ENCODE results near the gene TGIF2. TPM values are rescaled to one million over a fixed set of nuclear protein-coding genes. Genes with fewer than 3 reads are reported as not detected.

TGIF2 gene
- total and polyA plus RNA-seq, 2 of the 13 experiments (the other 11 are each of a cell fraction or from before 2014, with no cell fraction given) = 41.3 to 53.9 TPM

DNA sequence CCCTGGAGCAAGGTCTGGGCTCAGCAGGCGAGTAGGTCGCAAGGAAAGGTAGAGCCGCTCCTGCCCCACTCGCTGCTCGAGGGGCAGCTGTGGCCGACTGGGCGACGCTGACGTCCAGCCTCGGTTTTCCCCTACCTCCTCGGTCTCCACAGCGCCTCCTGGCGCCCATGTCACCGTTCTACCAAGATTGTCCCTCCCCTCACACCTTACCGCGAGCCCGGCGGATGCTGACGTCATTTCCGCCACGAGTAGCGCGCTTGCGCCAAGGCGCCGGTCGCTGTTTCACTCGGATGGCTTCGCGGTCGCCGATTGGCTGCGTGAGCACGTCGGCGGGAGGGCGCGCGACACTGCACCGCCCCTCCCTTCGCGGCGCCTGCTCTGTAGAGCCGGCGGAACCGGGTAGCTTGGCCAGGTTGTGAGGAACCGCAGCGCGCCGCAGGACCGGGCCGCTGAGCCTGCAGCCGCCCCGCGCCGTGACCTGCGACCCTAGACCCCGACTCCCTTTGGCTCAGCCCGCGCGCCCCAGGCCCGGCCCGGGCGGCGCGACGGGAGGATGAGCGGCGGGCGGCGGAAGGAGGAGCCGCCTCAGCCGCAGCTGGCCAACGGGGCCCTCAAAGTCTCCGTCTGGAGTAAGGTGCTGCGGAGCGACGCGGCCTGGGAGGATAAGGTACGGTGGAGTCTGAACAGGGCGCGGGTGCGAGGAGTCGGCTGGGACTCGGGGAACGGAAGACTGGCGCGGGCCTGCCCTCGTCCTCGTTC lies 32.2 kb downstream of the TGIF2 start, which contains the start of gene RAB5IF (continued):
- TF ChIP-seq MAF1 (CRISPR knock-in tag; IDR thresholded peaks at IDR 0.05; ENCODE audit: borderline replicate concordance) (peak; percentile 96), SOX6 (IDR thresholded peaks at IDR 0.05) (no peak), SOX6 (CRISPR knock-in tag; IDR thresholded peaks at IDR 0.05) (peak; percentile 88), FOXM1 (CRISPR knock-in tag; IDR thresholded peaks at IDR 0.05) (no peak; the same call in 1 of the 2 replicates), ATM (IDR thresholded peaks at IDR 0.05; ENCODE audit: borderline replicate concordance) (no peak), ZNF501 (CRISPR knock-in tag; IDR thresholded peaks at IDR 0.05) (peak; percentile 99), DMAP1 (CRISPR knock-in tag; IDR thresholded peaks at IDR 0.05) (peak; percentile 92), GABPB1 (CRISPR knock-in tag; IDR thresholded peaks at IDR 0.05) (peak; percentile 98), TARDBP (CRISPR knock-in tag; IDR thresholded peaks at IDR 0.05) (peak; percentile 98), ZNF382 (CRISPR knock-in tag; IDR thresholded peaks at IDR 0.05; ENCODE audit: borderline replicate concordance) (no peak), ZNF652 (CRISPR knock-in tag; IDR thresholded peaks at IDR 0.05; ENCODE audit: borderline replicate concordance, low read depth) (peak; percentile 49; the same call in 1 of the 2 replicates), ZMYM3 (CRISPR knock-in tag; IDR thresholded peaks at IDR 0.05) (peak; percentile 96), MAFF (IDR thresholded peaks at IDR 0.05; ENCODE audit: low read depth, low read length) (peak; percentile 48; the same call in 1 of the 2 replicates), ZNF530 (CRISPR knock-in tag; IDR thresholded peaks at IDR 0.05; ENCODE audit: low read depth) (no peak), NCOR1 (IDR thresholded peaks at IDR 0.05; ENCODE audit: borderline replicate concordance, low read length) (no peak; the same call in 1 of the 2 replicates), DPF2 (CRISPR knock-in tag; IDR thresholded peaks at IDR 0.05; ENCODE audit: borderline replicate concordance, low read depth) (0 out of 2 replicates have a peak, but pooled peaks have one; percentile 51)
- TF ChIP-seq, protein P1, sequence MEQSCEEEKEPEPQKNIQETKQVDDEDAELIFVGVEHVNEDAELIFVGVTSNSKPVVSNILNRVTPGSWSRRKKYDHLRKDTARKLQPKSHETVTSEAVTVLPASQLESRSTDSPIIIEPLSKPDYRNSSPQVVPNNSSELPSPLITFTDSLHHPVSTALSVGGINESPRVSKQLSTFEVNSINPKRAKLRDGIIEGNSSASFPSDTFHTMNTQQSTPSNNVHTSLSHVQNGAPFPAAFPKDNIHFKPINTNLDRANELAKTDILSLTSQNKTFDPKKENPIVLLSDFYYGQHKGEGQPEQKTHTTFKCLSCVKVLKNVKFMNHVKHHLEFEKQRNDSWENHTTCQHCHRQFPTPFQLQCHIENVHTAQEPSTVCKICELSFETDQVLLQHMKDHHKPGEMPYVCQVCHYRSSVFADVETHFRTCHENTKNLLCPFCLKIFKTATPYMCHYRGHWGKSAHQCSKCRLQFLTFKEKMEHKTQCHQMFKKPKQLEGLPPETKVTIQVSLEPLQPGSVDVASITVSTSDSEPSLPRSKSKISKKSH (CRISPR knock-in tag; IDR thresholded peaks at IDR 0.05; ENCODE audit: borderline replicate concordance) = peak; percentile 98; the same call in 1 of the 2 replicates
- TF ChIP-seq, protein P2, sequence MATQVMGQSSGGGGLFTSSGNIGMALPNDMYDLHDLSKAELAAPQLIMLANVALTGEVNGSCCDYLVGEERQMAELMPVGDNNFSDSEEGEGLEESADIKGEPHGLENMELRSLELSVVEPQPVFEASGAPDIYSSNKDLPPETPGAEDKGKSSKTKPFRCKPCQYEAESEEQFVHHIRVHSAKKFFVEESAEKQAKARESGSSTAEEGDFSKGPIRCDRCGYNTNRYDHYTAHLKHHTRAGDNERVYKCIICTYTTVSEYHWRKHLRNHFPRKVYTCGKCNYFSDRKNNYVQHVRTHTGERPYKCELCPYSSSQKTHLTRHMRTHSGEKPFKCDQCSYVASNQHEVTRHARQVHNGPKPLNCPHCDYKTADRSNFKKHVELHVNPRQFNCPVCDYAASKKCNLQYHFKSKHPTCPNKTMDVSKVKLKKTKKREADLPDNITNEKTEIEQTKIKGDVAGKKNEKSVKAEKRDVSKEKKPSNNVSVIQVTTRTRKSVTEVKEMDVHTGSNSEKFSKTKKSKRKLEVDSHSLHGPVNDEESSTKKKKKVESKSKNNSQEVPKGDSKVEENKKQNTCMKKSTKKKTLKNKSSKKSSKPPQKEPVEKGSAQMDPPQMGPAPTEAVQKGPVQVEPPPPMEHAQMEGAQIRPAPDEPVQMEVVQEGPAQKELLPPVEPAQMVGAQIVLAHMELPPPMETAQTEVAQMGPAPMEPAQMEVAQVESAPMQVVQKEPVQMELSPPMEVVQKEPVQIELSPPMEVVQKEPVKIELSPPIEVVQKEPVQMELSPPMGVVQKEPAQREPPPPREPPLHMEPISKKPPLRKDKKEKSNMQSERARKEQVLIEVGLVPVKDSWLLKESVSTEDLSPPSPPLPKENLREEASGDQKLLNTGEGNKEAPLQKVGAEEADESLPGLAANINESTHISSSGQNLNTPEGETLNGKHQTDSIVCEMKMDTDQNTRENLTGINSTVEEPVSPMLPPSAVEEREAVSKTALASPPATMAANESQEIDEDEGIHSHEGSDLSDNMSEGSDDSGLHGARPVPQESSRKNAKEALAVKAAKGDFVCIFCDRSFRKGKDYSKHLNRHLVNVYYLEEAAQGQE (IDR thresholded peaks at IDR 0.05; ENCODE audit: borderline replicate concordance in 1 of 2, low read depth in 1 of 2, low read length in 2 of 2) = peak in 1 of 2 experiments; percentile 62; a peak in 1 of 4 replicates
- TF ChIP-seq, protein P3, sequence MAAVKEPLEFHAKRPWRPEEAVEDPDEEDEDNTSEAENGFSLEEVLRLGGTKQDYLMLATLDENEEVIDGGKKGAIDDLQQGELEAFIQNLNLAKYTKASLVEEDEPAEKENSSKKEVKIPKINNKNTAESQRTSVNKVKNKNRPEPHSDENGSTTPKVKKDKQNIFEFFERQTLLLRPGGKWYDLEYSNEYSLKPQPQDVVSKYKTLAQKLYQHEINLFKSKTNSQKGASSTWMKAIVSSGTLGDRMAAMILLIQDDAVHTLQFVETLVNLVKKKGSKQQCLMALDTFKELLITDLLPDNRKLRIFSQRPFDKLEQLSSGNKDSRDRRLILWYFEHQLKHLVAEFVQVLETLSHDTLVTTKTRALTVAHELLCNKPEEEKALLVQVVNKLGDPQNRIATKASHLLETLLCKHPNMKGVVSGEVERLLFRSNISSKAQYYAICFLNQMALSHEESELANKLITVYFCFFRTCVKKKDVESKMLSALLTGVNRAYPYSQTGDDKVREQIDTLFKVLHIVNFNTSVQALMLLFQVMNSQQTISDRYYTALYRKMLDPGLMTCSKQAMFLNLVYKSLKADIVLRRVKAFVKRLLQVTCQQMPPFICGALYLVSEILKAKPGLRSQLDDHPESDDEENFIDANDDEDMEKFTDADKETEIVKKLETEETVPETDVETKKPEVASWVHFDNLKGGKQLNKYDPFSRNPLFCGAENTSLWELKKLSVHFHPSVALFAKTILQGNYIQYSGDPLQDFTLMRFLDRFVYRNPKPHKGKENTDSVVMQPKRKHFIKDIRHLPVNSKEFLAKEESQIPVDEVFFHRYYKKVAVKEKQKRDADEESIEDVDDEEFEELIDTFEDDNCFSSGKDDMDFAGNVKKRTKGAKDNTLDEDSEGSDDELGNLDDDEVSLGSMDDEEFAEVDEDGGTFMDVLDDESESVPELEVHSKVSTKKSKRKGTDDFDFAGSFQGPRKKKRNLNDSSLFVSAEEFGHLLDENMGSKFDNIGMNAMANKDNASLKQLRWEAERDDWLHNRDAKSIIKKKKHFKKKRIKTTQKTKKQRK (IDR thresholded peaks at IDR 0.05; ENCODE audit: low read length) = no peak
- TF ChIP-seq, protein P4, sequence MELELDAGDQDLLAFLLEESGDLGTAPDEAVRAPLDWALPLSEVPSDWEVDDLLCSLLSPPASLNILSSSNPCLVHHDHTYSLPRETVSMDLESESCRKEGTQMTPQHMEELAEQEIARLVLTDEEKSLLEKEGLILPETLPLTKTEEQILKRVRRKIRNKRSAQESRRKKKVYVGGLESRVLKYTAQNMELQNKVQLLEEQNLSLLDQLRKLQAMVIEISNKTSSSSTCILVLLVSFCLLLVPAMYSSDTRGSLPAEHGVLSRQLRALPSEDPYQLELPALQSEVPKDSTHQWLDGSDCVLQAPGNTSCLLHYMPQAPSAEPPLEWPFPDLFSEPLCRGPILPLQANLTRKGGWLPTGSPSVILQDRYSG (CRISPR knock-in tag; IDR thresholded peaks at IDR 0.05) = peak; percentile 73; the same call in 1 of the 2 replicates
